RWPE2 (cell line): ENCODE results near the gene GCN1.

ENCODE experiments used
- ATAC-seq: fragments of 200-7000 bp; cut with Tn5 transposase; 3 replicates; pipeline ENCODE4 v1.9.1; 2021; ENCODE audit warnings: low read depth
- DNase-seq: peaks from one replicate; pipeline ENCODE4 v3.0.0-alpha.2; 2020; ENCODE audit warnings: low spot score
- H3K27ac ChIP-seq: fragments of 450-650 bp; 2 replicates; pipeline ENCODE4 v1.5.1; 2017; ENCODE audit warnings: mild to moderate bottlenecking; ENCODE audit not compliant: poor library complexity, severe bottlenecking
- H3K27me3 ChIP-seq: fragments of 250-450 bp; sonication (Bioruptor Pico); 2 replicates; pipeline ENCODE4 v1.5.1; 2021; ENCODE audit warnings: mild to moderate bottlenecking, moderate library complexity; ENCODE audit not compliant: insufficient read depth, poor library complexity, severe bottlenecking
- H3K36me3 ChIP-seq: fragments of 250-450 bp; sonication (Bioruptor Pico); 2 replicates; pipeline ENCODE4 v1.5.1; 2020; ENCODE audit warnings: low read depth, mild to moderate bottlenecking, moderate library complexity
- H3K4me1 ChIP-seq: fragments of 250-450 bp; sonication (Bioruptor Pico); 2 replicates; pipeline ENCODE4 v1.5.1; 2021; ENCODE audit warnings: mild to moderate bottlenecking, moderate library complexity; ENCODE audit not compliant: insufficient read depth, poor library complexity, severe bottlenecking
- H3K4me3 ChIP-seq: fragments of 250-450 bp; sonication (Bioruptor Pico); 2 replicates; pipeline ENCODE4 v1.5.1; 2021; ENCODE audit warnings: mild to moderate bottlenecking, moderate library complexity; ENCODE audit not compliant: severe bottlenecking
- H3K9me3 ChIP-seq: fragments of 250-450 bp; sonication (Bioruptor Pico); 2 replicates; pipeline ENCODE4 v1.5.1; 2021; ENCODE audit warnings: mild to moderate bottlenecking, moderate library complexity; ENCODE audit not compliant: severe bottlenecking
- CTCF ChIP-seq: fragments of 450-650 bp; IDR thresholded peaks from one replicate; pipeline ENCODE4 v1.5.1; 2017; ENCODE audit warnings: mild to moderate bottlenecking, moderate library complexity; ENCODE audit not compliant: poor library complexity, severe bottlenecking

GCN1 gene

GRCh38 chr12:120194534-120195395, at the start of gene GCN1:
TSS of gene GCN1 (minus strand) at chr12:120194715. CDS start at chr12:120194697, 18 bp downstream.
- TF ChIP-seq CTCF, result no peak
- H3K27me3 ChIP-seq, result no peaks in the 10 kb centered on the region
- peak; percentile 81 for ATAC-seq
- peaks cover 73% of the 10 kb centered on the region for H3K36me3 ChIP-seq
- H3K9me3 ChIP-seq, result no peaks in the 10 kb centered on the region
- peak within 1 kb of the TSS; percentile 89 for H3K27ac ChIP-seq
- DNase-seq, result peak; percentile 80
- H3K4me3 ChIP-seq, result peak within 1 kb of the TSS; percentile 93
- peaks cover 18% of the 10 kb centered on the region for H3K4me1 ChIP-seq

GRCh38 chr12:120242971-120243699, 48.6 kb upstream of the GCN1 start:
- Histone ChIP-seq H3K27me3 (no peaks in the 10 kb centered on the region), H3K4me3 (no peak overlapping the region), H3K9me3 (no peaks in the 10 kb centered on the region), H3K4me1 (peaks cover 92% of the 10 kb centered on the region), H3K36me3 (peaks cover 42% of the 10 kb centered on the region), H3K27ac (peak overlapping the region; percentile 100)
- DNase-seq (no peak), ATAC-seq (no peak)
- TF ChIP-seq CTCF, result no peak

- ATAC-seq (no peak), DNase-seq (no peak)
- no peaks in the 10 kb centered on the region for H3K9me3 ChIP-seq
- no peaks in the 10 kb centered on the region for H3K27me3 ChIP-seq
- no peak overlapping the region for H3K4me3 ChIP-seq
- H3K36me3 ChIP-seq, result peaks cover 39% of the 10 kb centered on the region
- H3K4me1 ChIP-seq, result peaks cover 92% of the 10 kb centered on the region
- TF ChIP-seq CTCF, result no peak
- peak overlapping the region; percentile 100 for H3K27ac ChIP-seq
These were observed 47.8 kb upstream of the GCN1 start for GRCh38 chr12:120242275-120242799.

GRCh38 chr12:120241561-120242274, 47.2 kb upstream of the GCN1 start:
- peak overlapping the region; percentile 100 for H3K27ac ChIP-seq

More at GRCh38 chr12:120241561-120242274, 47.2 kb upstream of the GCN1 start:
- Histone ChIP-seq H3K36me3 (peaks cover 38% of the 10 kb centered on the region), H3K4me3 (no peak overlapping the region), H3K9me3 (no peaks in the 10 kb centered on the region), H3K27me3 (no peaks in the 10 kb centered on the region), H3K4me1 (peaks cover 92% of the 10 kb centered on the region)
- TF ChIP-seq CTCF, result no peak
- DNase-seq, result no peak
- peak; percentile 66 for ATAC-seq
